Fibroblast of lung (primary cell): ENCODE data around the gene DHPS. TPM values are rescaled to one million over a fixed set of nuclear protein-coding genes. Genes with fewer than 3 reads are reported as not detected.
A peak's percentile ranks its signal among the peaks of the same experiment; 100 is the strongest.

Source experiments
- DNase-seq, 2 donors: peaks; one replicate each; pipeline versions ENCODE4 v3.0.0 to v3.0.0-alpha.2; 2010; ENCODE audit warnings: low read depth in 2 of 2
- H2AFZ ChIP-seq: 2 replicates; pipeline ENCODE4 v1.5.1; 2012; ENCODE audit warnings: low read length, control low read depth, inconsistent platforms
- H3K27ac ChIP-seq: 2 replicates; pipeline ENCODE4 v1.5.1; 2011; ENCODE audit warnings: low read length, control low read depth; ENCODE audit not compliant: insufficient read depth
- H3K27me3 ChIP-seq: 2 replicates; pipeline ENCODE4 v1.5.1; 2011; ENCODE audit warnings: mild to moderate bottlenecking, low read length; ENCODE audit not compliant: control insufficient read depth, insufficient read depth
- H3K36me3 ChIP-seq: 2 replicates; pipeline ENCODE4 v1.5.1; 2011; ENCODE audit warnings: low read length; ENCODE audit not compliant: control insufficient read depth, insufficient read depth
- H3K4me1 ChIP-seq: 2 replicates; pipeline ENCODE4 v1.5.1; 2011; ENCODE audit warnings: low read length; ENCODE audit not compliant: control insufficient read depth, insufficient read depth; ENCODE audit errors: extremely low read depth
- H3K4me2 ChIP-seq: 2 replicates; pipeline ENCODE4 v1.5.1; 2011; ENCODE audit warnings: low read length, control low read depth; ENCODE audit not compliant: insufficient read depth; ENCODE audit errors: extremely low read depth
- H3K4me3 ChIP-seq, 4 experiments: fragments of 200-600 bp in 1 of 4; sonication (generic) in 1 of 4; replicated peaks in 1 of 4; 2 replicates each; pipeline ENCODE4 v1.5.1; 2011 to 2016; ENCODE audit warnings: low read length in 4 of 4, low read depth in 3 of 4, mild to moderate bottlenecking in 3 of 4, control low read depth in 2 of 4, inconsistent platforms in 1 of 4, mixed read lengths in 1 of 4; ENCODE audit not compliant: insufficient read depth in 1 of 4; ENCODE audit errors: control extremely low read depth in 1 of 4
- H3K79me2 ChIP-seq: 2 replicates; pipeline ENCODE4 v1.5.1; 2012; ENCODE audit warnings: mild to moderate bottlenecking, low read length, inconsistent platforms; ENCODE audit not compliant: control insufficient read depth, insufficient read depth
- H3K9ac ChIP-seq: 2 replicates; pipeline ENCODE4 v1.5.1; 2011; ENCODE audit warnings: mild to moderate bottlenecking, low read length, control low read depth; ENCODE audit not compliant: insufficient read depth
- H3K9me3 ChIP-seq: 2 replicates; pipeline ENCODE4 v1.5.1; 2012; ENCODE audit warnings: low read depth, low read length; ENCODE audit not compliant: control insufficient read depth, insufficient read depth
- H4K20me1 ChIP-seq: 2 replicates; pipeline ENCODE4 v1.5.1; 2011; ENCODE audit warnings: low read length; ENCODE audit not compliant: control insufficient read depth, insufficient read depth; ENCODE audit errors: extremely low read depth
- EZH2 ChIP-seq: IDR thresholded peaks from 2 replicates; pipeline ENCODE4 v1.5.1; 2012; ENCODE audit warnings: low read length, control low read depth, mild to moderate bottlenecking; ENCODE audit errors: missing control alignments
- polyA plus RNA-seq, 2 donors: library from polyadenylated mRNA; depleted of rRNA in 1 of 2; stranded (reverse) in 1 of 2; unstranded in 1 of 2; fragments of >200 nt; gene quantifications; 2 replicates each; pipeline ENCODE4 v1.2.1, GENCODE V29; 2011 to 2012; ENCODE audit warnings: missing spikeins in 1 of 2
- total RNA-seq: library from RNA; depleted of rRNA; stranded (reverse); fragments of >200 nt; gene quantifications from 2 replicates; pipeline ENCODE4 v1.2.1, GENCODE V29; 2014
- TF ChIP-seq, protein P1 (sequence below), 2 donors: IDR thresholded peaks in 1 of 2; conservative IDR thresholded peaks in 1 of 2; 1 replicate in 1 of 2; 2 replicates in 1 of 2; pipeline ENCODE4 v1.5.1; 2011 to 2012; ENCODE audit warnings: low read length in 2 of 2, control low read depth in 1 of 2, inconsistent platforms in 1 of 2, low read depth in 1 of 2, mild to moderate bottlenecking in 1 of 2

Gene DHPS
- total and polyA plus RNA-seq, 2 donors (not counting 1 experiment from before 2014, with no cell fraction given), result 43.2 to 60.4 TPM

- TF ChIP-seq EZH2, result no peak
- TF ChIP-seq, protein P1, sequence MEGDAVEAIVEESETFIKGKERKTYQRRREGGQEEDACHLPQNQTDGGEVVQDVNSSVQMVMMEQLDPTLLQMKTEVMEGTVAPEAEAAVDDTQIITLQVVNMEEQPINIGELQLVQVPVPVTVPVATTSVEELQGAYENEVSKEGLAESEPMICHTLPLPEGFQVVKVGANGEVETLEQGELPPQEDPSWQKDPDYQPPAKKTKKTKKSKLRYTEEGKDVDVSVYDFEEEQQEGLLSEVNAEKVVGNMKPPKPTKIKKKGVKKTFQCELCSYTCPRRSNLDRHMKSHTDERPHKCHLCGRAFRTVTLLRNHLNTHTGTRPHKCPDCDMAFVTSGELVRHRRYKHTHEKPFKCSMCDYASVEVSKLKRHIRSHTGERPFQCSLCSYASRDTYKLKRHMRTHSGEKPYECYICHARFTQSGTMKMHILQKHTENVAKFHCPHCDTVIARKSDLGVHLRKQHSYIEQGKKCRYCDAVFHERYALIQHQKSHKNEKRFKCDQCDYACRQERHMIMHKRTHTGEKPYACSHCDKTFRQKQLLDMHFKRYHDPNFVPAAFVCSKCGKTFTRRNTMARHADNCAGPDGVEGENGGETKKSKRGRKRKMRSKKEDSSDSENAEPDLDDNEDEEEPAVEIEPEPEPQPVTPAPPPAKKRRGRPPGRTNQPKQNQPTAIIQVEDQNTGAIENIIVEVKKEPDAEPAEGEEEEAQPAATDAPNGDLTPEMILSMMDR (conservative IDR thresholded peaks at IDR 0.05 in 1 of 2, IDR thresholded peaks at IDR 0.05 in 1 of 2; ENCODE audit: low read depth in 1 of 2, low read length in 2 of 2), result no peak
- Histone ChIP-seq H3K9ac (peak within 1 kb of the TSS; percentile 61), H3K9me3 (no peaks in the 10 kb centered on the region), H3K36me3 (peaks cover 7% of the 10 kb centered on the region), H3K27me3 (no peaks in the 10 kb centered on the region), H3K4me3 (peak within 1 kb of the TSS; percentile 66 to 88 (median 76)), H3K79me2 (peaks cover 42% of the 10 kb centered on the region), H4K20me1 (no peaks in the 10 kb centered on the region), H2AFZ (peak within 1 kb of the TSS; percentile 84), H3K27ac (peak within 1 kb of the TSS; percentile 84), H3K4me1 (peaks cover 7% of the 10 kb centered on the region), H3K4me2 (peak within 1 kb of the TSS; percentile 100)
- peak; percentile 68 to 71 for DNase-seq
Measured at GRCh38 chr19:12723641-12724426, 42.2 kb upstream of the DHPS start, which contains the start of gene TNPO2. TNPO2 (minus strand) TSS chr19:12723932; CDS start chr19:12720977, 2,955 bp downstream.

DNA sequence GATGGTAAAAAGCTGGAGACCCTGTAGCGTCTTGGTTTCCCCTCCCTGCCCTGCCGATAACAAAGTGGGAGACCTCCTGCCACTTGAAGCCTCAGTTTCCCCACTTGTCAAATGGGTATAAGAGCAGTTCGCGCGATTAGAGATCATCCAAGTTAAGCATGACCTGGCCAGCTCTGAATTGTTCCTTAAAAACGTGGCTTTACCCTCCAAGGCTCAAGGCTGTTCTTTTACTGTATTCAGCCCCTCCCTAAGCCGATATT is 41.6 kb upstream of the DHPS start:
- peaks cover 11% of the 10 kb centered on the region for H3K4me1 ChIP-seq
- H3K4me3 ChIP-seq, result peak overlapping the region; percentile 66 to 88 (median 76)
- H3K27me3 ChIP-seq, result no peaks in the 10 kb centered on the region
- peaks cover 47% of the 10 kb centered on the region for H3K79me2 ChIP-seq
- peak; percentile 12 to 14 for DNase-seq
- H3K27ac ChIP-seq, result peak overlapping the region; percentile 84
- H3K9ac ChIP-seq, result peak overlapping the region; percentile 61
- peaks cover 11% of the 10 kb centered on the region for H3K36me3 ChIP-seq
- peak overlapping the region; percentile 68 for H2AFZ ChIP-seq
- H3K4me2 ChIP-seq, result peak overlapping the region; percentile 100
- TF ChIP-seq, protein P1 (conservative IDR thresholded peaks at IDR 0.05 in 1 of 2, IDR thresholded peaks at IDR 0.05 in 1 of 2; ENCODE audit: low read depth in 1 of 2, low read length in 2 of 2), result no peak
- TF ChIP-seq EZH2, result no peak
- no peaks in the 10 kb centered on the region for H3K9me3 ChIP-seq
- H4K20me1 ChIP-seq, result no peaks in the 10 kb centered on the region

DNA sequence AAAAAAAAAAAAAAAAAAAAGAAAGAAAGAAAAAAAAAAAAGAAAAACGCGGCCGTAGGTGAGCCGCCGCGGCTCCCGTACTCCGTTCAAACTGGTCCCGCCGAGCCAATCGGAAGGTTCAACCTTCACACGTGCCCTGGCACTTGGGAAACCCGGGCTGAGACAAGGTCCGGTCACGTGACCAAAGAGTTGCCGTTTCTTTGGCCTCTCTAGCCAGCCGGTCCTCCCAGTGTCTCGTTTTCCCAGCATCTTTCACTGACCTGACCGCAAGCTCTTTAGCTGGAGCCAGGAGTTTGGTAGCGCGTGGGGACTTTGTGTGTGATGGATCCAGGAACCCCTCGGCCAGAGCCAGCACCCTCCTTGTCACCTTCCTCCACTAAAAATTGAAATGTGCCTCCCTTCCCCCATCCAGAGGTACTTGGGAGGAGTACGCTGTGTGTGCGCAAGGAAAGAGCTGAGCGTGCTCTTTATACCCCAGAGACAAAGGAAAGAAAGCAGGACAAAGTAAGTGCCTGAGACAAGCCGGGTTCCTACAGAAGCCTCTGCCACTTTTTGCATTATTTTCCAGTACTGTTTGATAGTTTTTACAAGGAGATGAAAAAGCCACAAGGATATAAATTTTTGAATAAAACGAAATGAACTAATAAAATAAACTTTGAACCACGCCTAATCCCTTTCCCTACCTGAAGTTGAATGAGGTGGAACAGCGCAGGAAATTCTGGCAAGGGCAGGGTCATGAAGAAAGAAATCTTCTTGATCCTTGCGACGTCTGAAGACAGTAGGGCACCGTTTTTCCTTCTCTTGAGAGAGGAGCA is 41.1 kb upstream of the DHPS start:
- Histone ChIP-seq H3K4me3 (peak overlapping the region; percentile 67 to 88 (median 84)), H3K4me2 (peak overlapping the region; percentile 100), H3K4me1 (peaks cover 11% of the 10 kb centered on the region), H3K9me3 (no peaks in the 10 kb centered on the region), H3K36me3 (peaks cover 10% of the 10 kb centered on the region), H3K9ac (peak overlapping the region; percentile 92), H2AFZ (peak overlapping the region; percentile 84), H4K20me1 (no peaks in the 10 kb centered on the region), H3K27ac (peak overlapping the region; percentile 84), H3K27me3 (no peaks in the 10 kb centered on the region), H3K79me2 (peaks cover 51% of the 10 kb centered on the region)
- TF ChIP-seq, protein P1 (conservative IDR thresholded peaks at IDR 0.05 in 1 of 2, IDR thresholded peaks at IDR 0.05 in 1 of 2; ENCODE audit: low read depth in 1 of 2, low read length in 2 of 2), result no peak
- TF ChIP-seq EZH2, result no peak
- peak; percentile 99 to 100 for DNase-seq
